Vagina (tissue), 2 donors: Measurements from ENCODE around the gene DKC1.

Source experiments
- POLR2AphosphoS5 ChIP-seq, 2 donors: sonication (generic); formaldehyde crosslinking; IDR thresholded peaks; one replicate each; pipeline ENCODE4 v1.9.0; 2017; ENCODE audit warnings: antibody characterized with exemption in 2 of 2, mild to moderate bottlenecking in 2 of 2, low read depth in 1 of 2; ENCODE audit not compliant: insufficient read depth in 1 of 2
- TF ChIP-seq, protein P1 (sequence below), 3 experiments: fragments of 450-650 bp in 2 of 3; fragments of 200-600 bp in 1 of 3; sonication (generic) in 1 of 3; IDR thresholded peaks; one replicate each; pipeline ENCODE4 v1.5.1; 2017 to 2019; ENCODE audit warnings: antibody characterized with exemption in 3 of 3, mild to moderate bottlenecking in 2 of 3, moderate library complexity in 2 of 3

DNA sequence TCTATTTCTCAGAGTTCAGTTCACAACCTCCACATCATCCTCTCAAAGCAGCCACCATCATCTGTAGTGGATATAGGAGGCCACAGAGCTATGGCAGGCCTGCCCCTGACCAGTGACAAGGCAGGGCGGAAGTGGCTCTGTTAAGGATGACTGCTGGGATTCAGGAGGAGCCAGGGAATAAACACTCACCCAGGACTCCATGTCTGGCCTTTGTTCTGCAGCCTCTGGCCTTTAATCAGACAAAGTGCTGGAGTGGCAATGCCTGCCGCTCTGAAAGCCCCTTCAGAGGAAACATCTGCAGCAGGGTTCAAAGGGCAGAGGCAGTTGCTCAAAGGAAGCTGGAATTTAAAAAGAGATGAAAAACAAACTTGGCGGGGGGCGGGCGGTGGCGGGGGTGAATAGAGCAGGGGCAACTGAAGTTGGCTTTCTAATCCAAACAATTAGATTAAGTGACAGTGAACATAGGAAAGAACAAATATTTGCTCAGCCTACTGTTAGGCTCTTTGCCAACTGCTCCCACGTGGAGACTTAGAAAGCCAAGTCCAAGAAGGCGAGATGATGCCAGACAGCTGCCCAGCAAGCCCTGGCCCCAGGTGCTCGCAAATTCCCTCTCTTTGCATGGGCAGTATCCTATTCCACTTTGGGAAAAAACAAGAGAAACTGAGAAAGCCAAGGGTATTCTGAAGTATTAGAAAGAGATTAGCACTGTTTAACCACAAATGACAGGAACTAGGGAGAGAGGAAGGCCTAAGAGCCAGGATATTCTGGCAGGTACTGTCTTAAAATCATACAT is 37.1 kb downstream of the DKC1 start:
- TF ChIP-seq, protein P1, sequence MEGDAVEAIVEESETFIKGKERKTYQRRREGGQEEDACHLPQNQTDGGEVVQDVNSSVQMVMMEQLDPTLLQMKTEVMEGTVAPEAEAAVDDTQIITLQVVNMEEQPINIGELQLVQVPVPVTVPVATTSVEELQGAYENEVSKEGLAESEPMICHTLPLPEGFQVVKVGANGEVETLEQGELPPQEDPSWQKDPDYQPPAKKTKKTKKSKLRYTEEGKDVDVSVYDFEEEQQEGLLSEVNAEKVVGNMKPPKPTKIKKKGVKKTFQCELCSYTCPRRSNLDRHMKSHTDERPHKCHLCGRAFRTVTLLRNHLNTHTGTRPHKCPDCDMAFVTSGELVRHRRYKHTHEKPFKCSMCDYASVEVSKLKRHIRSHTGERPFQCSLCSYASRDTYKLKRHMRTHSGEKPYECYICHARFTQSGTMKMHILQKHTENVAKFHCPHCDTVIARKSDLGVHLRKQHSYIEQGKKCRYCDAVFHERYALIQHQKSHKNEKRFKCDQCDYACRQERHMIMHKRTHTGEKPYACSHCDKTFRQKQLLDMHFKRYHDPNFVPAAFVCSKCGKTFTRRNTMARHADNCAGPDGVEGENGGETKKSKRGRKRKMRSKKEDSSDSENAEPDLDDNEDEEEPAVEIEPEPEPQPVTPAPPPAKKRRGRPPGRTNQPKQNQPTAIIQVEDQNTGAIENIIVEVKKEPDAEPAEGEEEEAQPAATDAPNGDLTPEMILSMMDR (IDR thresholded peaks at IDR 0.05): no peak
- no peak for TF ChIP-seq POLR2AphosphoS5 (IDR thresholded peaks at IDR 0.05; ENCODE audit: insufficient read depth in 1 of 2, low read depth in 1 of 2)
